HepG2 (cell line): ENCODE results near the gene SHANK2.

Source experiments
- CTCF ChIP-seq: sonication (generic); formaldehyde crosslinking; IDR thresholded peaks from 2 replicates; pipeline ENCODE4 v1.5.0; 2020; ENCODE audit warnings: mild to moderate bottlenecking, missing genetic modification reagents, moderate library complexity
- POLR2A ChIP-seq, 2 experiments: IDR thresholded peaks; 2 replicates each; pipeline ENCODE4 v1.6.1; 2011; ENCODE audit warnings: low read depth in 2 of 2, low read length in 2 of 2, mild to moderate bottlenecking in 1 of 2, moderate library complexity in 1 of 2; ENCODE audit not compliant: insufficient read depth in 1 of 2
- ZBTB1 ChIP-seq: sonication (generic); formaldehyde crosslinking; IDR thresholded peaks from 2 replicates; pipeline ENCODE4 v1.4.0; 2020; ENCODE audit warnings: missing genetic modification reagents, borderline replicate concordance
- ZFX ChIP-seq: sonication (generic); formaldehyde crosslinking; IDR thresholded peaks from 2 replicates; pipeline ENCODE4 v1.4.0; 2020; ENCODE audit warnings: mild to moderate bottlenecking, low read depth, missing genetic modification reagents, moderate library complexity
- ZNF12 ChIP-seq: sonication (generic); formaldehyde crosslinking; IDR thresholded peaks from 2 replicates; pipeline ENCODE4 v1.5.0; 2020; ENCODE audit warnings: missing genetic modification reagents
- ZNF431 ChIP-seq: sonication (generic); formaldehyde crosslinking; IDR thresholded peaks from 2 replicates; pipeline ENCODE4 v1.9.0; 2022; ENCODE audit warnings: missing genetic modification reagents, low read depth, mild to moderate bottlenecking, borderline replicate concordance
- ZNF615 ChIP-seq: sonication (generic); formaldehyde crosslinking; IDR thresholded peaks from 2 replicates; pipeline ENCODE4 v1.5.0; 2020; ENCODE audit warnings: mild to moderate bottlenecking, missing genetic modification reagents, borderline replicate concordance
- ZNF768 ChIP-seq: sonication (generic); formaldehyde crosslinking; IDR thresholded peaks from 2 replicates; pipeline ENCODE4 v1.4.0; 2020; ENCODE audit warnings: missing genetic modification reagents
- TF ChIP-seq, protein P1 (sequence below): sonication (generic); formaldehyde crosslinking; IDR thresholded peaks from 2 replicates; pipeline ENCODE4 v1.4.0; 2020; ENCODE audit warnings: low read depth, missing genetic modification reagents

DNA sequence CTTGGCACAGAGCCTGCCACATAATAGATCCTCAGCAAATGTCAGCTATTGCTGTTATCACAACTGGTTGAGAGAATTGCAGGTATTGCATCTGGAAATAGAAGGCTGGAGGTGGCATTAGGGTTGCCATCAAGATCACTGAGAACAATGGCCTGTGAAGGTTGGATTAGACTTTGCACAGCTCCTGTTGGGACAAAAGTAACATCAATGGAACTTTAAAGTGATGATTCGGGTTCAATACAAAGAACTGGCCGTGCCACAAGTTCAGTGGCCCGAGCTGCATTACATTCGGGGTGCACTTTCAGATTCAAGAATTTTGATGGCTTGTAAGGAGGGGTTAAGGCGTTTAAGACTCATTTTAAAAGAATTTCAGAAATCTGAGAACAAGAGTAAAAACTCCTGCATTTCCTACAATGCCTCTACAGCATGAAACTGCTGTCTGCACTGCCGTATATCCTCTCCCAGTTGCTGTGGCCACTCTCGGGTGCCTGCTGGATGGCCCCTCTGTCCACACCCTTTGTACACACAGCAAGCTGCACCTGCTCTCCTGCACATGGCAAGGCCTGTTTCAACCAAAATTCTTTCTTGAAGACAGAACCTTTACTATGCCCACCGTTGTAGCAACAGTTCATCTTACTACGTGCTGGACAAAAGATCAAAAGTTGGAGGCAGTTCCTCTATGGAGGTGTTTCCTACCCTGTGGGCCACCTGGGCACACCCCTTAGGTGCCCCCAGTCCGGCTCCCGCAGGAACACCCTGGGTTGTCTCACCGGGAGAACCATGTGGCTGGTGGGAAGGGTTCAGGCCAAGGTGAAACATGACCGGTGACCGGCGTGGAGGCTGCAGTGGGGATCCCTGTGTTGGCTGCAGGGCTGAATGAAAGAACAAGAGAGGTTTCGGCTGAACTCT is 17.5 kb upstream of the SHANK2 start:
- TF ChIP-seq ZBTB1 (CRISPR knock-in tag) (no peak), ZNF12 (CRISPR knock-in tag) (no peak), ZFX (CRISPR knock-in tag) (no peak), ZNF615 (CRISPR knock-in tag) (no peak), ZNF431 (CRISPR knock-in tag) (no peak), CTCF (CRISPR knock-in tag) (no peak), ZNF768 (no peak), POLR2A (IDR thresholded peaks at IDR 0.05; ENCODE audit: insufficient read depth in 1 of 2, low read depth in 2 of 2, low read length in 2 of 2) (no peak)
- TF ChIP-seq, protein P1, sequence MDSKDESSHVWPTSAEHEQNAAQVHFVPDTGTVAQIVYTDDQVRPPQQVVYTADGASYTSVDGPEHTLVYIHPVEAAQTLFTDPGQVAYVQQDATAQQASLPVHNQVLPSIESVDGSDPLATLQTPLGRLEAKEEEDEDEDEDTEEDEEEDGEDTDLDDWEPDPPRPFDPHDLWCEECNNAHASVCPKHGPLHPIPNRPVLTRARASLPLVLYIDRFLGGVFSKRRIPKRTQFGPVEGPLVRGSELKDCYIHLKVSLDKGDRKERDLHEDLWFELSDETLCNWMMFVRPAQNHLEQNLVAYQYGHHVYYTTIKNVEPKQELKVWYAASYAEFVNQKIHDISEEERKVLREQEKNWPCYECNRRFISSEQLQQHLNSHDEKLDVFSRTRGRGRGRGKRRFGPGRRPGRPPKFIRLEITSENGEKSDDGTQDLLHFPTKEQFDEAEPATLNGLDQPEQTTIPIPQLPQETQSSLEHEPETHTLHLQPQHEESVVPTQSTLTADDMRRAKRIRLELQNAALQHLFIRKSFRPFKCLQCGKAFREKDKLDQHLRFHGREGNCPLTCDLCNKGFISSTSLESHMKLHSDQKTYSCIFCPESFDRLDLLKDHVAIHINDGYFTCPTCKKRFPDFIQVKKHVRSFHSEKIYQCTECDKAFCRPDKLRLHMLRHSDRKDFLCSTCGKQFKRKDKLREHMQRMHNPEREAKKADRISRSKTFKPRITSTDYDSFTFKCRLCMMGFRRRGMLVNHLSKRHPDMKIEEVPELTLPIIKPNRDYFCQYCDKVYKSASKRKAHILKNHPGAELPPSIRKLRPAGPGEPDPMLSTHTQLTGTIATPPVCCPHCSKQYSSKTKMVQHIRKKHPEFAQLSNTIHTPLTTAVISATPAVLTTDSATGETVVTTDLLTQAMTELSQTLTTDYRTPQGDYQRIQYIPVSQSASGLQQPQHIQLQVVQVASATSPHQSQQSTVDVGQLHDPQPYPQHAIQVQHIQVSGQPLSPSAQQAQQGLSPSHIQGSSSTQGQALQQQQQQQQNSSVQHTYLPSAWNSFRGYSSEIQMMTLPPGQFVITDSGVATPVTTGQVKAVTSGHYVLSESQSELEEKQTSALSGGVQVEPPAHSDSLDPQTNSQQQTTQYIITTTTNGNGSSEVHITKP (CRISPR knock-in tag), result no peak
